Measurements from ENCODE around the gene SLC24A4. TPM values are rescaled to one million over a fixed set of nuclear protein-coding genes. Genes with fewer than 3 reads are reported as not detected.

SLC24A4 gene
- total and polyA plus RNA-seq, 2 of the 4 experiments (the other 2 are of a cell fraction), result not detected

GRCh38 chr14:92433407-92433806 lies 110.4 kb downstream of the SLC24A4 start:
- Histone ChIP-seq H3K9me3 (ENCODE audit: control insufficient read depth, insufficient read depth, low read length) (peaks cover 6% of the 10 kb centered on the region), H2AFZ (replicated peaks; ENCODE audit: low read length, poor library complexity) (no peak overlapping the region), H2BK120ac (ENCODE audit: low read depth, low read length) (no peak overlapping the region), H3K18ac (ENCODE audit: low read depth, low read length) (no peak overlapping the region), H2AK5ac (ENCODE audit: low read depth, low read length) (no peak overlapping the region), H4K8ac (ENCODE audit: low read depth in 2 of 2, low read length in 2 of 2) (no peak overlapping the region), H3K9ac (ENCODE audit: low read depth, low read length) (no peak overlapping the region), H3K4ac (ENCODE audit: low read depth, low read length) (no peak overlapping the region), H2BK15ac (ENCODE audit: low read depth, low read length) (no peak overlapping the region), H2BK5ac (ENCODE audit: low read depth, low read length, poor library complexity, severe bottlenecking) (no peak overlapping the region), H3K27me3 (ENCODE audit: control insufficient read depth, insufficient read depth, low read length) (peaks cover 32% of the 10 kb centered on the region), H4K20me1 (ENCODE audit: insufficient read depth, low read length) (no peaks in the 10 kb centered on the region), H3K14ac (replicated peaks; ENCODE audit: low read depth, low read length) (no peak overlapping the region), H2AK9ac (replicated peaks; ENCODE audit: low read depth, low read length, poor library complexity) (no peak overlapping the region), H4K5ac (ENCODE audit: low read depth, low read length) (no peak overlapping the region), H3K36me3 (ENCODE audit: control insufficient read depth, insufficient read depth, low read length) (no peaks in the 10 kb centered on the region), H3K4me1 (ENCODE audit: control insufficient read depth, insufficient read depth, low read length) (no peaks in the 10 kb centered on the region), H3K79me1 (ENCODE audit: low read depth in 1 of 2, low read length in 2 of 2) (no peaks in the 10 kb centered on the region), H3K4me3 (ENCODE audit: insufficient read depth, low read depth, low read length) (no peak overlapping the region), H3K9me1 (ENCODE audit: insufficient read depth, low read length) (peaks cover 5% of the 10 kb centered on the region; the same call in 1 of the 2 replicates), H3K27ac (ENCODE audit: insufficient read depth, low read length) (no peak overlapping the region), H4K91ac (ENCODE audit: insufficient read depth, low read depth, low read length) (no peak overlapping the region), H3K23ac (ENCODE audit: low read depth, low read length) (no peak overlapping the region), H2BK20ac (ENCODE audit: low read depth, low read length) (no peak overlapping the region), H3K56ac (ENCODE audit: extremely low read depth, insufficient read depth, low read length) (no peak overlapping the region), H3K4me2 (ENCODE audit: low read depth, low read length) (no peak overlapping the region)
- dilution Hi-C loops (cut with HindIII; ENCODE audit: low sequenced_read_pairs, unreplicated experiment) (no loop called here), in situ Hi-C loops (cut with MboI; ENCODE audit: low sequenced_read_pairs) (no loop called here), intact Hi-C loops (cut with micrococcal nuclease) (no loop called here)
- CTCF ChIA-PET, result no interaction called here
- ATAC-seq (ENCODE audit: low read depth) (no peak), DNase-seq (no peak)
- no TSS peak for BruUV-seq (replicated peaks)
- TF ChIP-seq CEBPB (IDR thresholded peaks at IDR 0.05; ENCODE audit: low read depth, low read length) (no peak), NFE2L2 (IDR thresholded peaks at IDR 0.05; ENCODE audit: low read depth, low read length) (no peak), MAZ (IDR thresholded peaks at IDR 0.05; ENCODE audit: borderline replicate concordance, low read depth, low read length) (no peak)
- POLR2A ChIA-PET (ENCODE audit: unreplicated experiment), result no interaction called here
- no CpG with 5 or more reads among the region's 2 CpGs for WGBS, 2 experiments (ENCODE audit: extremely low coverage in 2 of 2, insufficient read length in 1 of 2)

All from IMR-90 (cell line).